Iris pigment epithelial cell (primary cell): ENCODE measurements around the gene PITHD1.
"Not testable (repeated sequence)": the region's sequence is repeated elsewhere in the genome, so short reads cannot be mapped to it uniquely, and the experiment has no call there.

ENCODE experiments used
- DNase-seq: peaks from one replicate; pipeline ENCODE4 v3.0.0-alpha.2; 2011; ENCODE audit warnings: low read depth

PITHD1 gene

DNA sequence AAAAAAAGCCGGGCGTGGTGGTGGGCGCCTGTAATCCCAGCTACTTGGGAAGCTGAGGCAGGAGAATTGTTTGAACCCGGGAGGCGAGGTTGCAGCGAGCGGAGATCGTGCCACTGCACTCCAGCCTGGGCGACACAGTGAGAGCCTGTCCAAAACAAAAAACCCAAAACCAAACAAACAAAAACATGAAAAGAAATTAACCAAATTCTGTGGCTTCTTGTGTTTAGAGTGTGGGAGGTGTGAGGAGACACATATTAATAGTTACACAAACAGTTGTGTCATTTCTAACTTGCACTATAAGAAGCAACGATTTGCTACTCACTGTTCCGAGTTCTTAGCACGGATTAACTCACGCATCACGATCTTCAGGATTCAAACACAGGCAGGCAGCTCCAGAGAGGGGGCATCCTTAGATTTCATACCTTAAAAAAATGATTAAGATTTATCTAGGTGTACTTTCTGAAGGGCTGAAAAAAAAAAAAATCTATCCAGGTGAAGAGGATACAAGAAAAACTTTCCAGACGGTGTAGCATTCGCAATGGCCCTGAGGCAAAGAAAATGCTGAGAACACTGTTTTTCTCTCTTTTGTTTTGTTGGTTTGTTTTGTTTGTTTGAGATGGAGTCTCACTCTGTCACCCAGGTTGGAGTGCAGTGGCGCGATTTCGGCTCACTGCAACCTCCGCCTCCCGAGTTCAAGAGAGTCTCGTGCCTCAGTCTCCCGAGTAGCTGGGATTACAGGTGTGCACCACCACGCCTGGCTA, 47.7 kb downstream of the PITHD1 start:
- no peak for DNase-seq

DNA sequence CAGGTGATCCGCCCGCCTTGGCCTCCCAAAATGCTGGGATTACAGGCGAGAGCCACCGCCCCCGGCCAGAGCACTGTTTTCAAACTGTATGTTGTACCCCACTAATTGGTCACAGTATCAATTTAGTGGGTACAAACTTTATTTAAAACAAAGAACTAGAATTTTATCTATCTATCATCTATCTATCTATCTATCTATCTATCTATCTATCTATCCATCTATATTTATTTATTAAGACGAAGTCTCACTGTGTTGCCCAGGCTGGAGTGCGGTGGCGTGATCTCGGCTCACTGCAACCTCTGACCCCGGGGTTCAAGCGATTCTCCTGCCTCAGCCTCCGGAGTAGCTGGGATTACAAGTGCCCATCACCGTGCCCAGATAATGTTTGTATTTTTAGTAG, 48.4 kb downstream of the PITHD1 start:
- DNase-seq = not testable (repeated sequence)

DNA sequence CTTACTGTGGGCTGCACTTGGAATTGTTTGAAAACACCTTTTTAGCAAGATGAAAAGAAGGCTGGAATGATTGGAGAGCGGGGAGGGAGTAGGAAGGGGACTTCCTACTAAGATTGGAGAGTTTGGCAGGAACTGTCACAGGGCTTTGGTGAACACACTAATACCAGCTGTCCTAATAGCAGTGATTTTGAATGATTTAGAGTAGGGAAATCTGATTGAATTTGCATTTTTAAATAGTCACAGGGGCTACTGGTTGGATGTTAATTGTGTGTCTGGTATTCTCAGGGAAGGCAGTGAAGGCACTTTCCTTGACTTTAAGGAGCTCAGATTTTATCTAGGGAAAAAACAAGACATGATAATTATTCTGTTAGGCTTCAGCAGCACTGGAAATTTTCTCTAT, 49.5 kb downstream of the PITHD1 start:
- DNase-seq = no peak

DNA sequence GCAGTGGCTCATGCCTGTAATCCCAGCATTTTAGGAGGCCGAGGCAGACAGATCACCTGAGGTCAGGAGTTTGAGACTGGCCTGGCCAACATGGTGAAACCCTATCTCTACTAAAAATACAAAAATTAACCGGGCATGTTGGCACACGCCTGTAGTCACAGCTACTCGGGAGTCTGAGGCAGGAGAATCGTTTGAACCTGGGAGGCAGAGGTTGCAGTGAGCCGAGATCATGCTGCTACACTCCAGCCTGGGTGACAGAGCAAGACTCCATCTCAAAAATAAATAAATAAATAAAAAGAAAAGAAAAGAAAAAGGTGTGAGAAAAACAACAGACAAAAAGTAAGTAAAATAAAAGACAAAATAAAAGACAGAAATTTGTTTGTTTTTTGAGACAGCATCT, 55.9 kb downstream of the PITHD1 start:
- DNase-seq = not testable (repeated sequence)

DNA sequence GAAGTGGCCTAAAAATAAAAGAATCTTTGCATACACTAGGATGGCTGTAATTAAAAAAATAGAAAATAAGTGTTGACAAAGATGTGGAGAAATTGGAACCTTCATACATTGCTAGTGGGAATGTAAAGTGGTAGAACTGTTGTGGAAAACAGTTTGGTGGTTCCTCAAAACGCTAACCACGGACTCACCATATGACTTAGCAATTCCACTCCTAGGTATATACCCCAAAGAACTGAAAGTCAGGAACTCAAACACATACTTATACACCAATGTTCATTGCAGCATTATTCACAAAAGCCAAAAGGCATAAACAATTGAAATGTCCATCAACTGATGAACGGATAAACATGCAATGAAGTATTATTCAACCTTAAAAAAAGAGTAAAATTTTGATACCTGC, 57.8 kb downstream of the PITHD1 start:
- DNase-seq = no peak
